Kidney (tissue), 14 donors: ENCODE data around the gene RFLNA. TPM values are rescaled to one million over a fixed set of nuclear protein-coding genes. Genes with fewer than 3 reads are reported as not detected.

Experiments used
- DNase-seq, 5 donors: peaks; one replicate each; pipeline ENCODE4 v3.0.0-alpha.2; 2013 to 2020
- FAIRE-seq: peaks from 2 replicates; lab custom pipeline; 2012; peaks lifted over from hg19 to GRCh38; lab: Jason Lieb, UNC
- H3K27ac ChIP-seq, 2 donors: one replicate each; pipeline ENCODE4 v1.7.0; 2013; ENCODE audit warnings: low read depth in 2 of 2, low read length in 2 of 2, inconsistent platforms in 1 of 2
- H3K27me3 ChIP-seq: one replicate; pipeline ENCODE4 v1.7.1; 2013; ENCODE audit warnings: low read length, inconsistent platforms; ENCODE audit not compliant: control insufficient read depth, insufficient read depth
- H3K36me3 ChIP-seq, 3 donors: one replicate each; pipeline versions ENCODE4 v1.7.0 to v1.7.1; 2013; ENCODE audit warnings: low read length in 3 of 3, control low read depth in 1 of 3, inconsistent platforms in 1 of 3; ENCODE audit not compliant: insufficient read depth in 3 of 3, control insufficient read depth in 2 of 3
- H3K4me1 ChIP-seq, 3 donors: one replicate each; pipeline versions ENCODE4 v1.7.0 to v1.7.1; 2013; ENCODE audit warnings: low read length in 3 of 3, inconsistent platforms in 1 of 3, low read depth in 1 of 3; ENCODE audit not compliant: control insufficient read depth in 2 of 3, insufficient read depth in 2 of 3
- H3K4me3 ChIP-seq, 3 donors: one replicate each; pipeline versions ENCODE4 v1.7.0 to v1.8.1; 2013; ENCODE audit warnings: low read length in 3 of 3, control low read depth in 1 of 3, inconsistent platforms in 1 of 3
- H3K9ac ChIP-seq, 3 donors: one replicate each; pipeline versions ENCODE4 v1.7.0 to v1.7.1; 2013; ENCODE audit warnings: low read length in 3 of 3, control low read depth in 1 of 3, inconsistent platforms in 1 of 3
- H3K9me3 ChIP-seq, 3 donors: one replicate each; pipeline versions ENCODE4 v1.7.0 to v1.7.1; 2013; ENCODE audit warnings: low read length in 3 of 3, control low read depth in 1 of 3, inconsistent platforms in 1 of 3; ENCODE audit not compliant: control insufficient read depth in 2 of 3, insufficient read depth in 1 of 3
- intact Hi-C: fragments of 100-400 bp; cut with DNase I; formaldehyde crosslinking; loops from one replicate; pipeline ENCODE4 v1.11.1; 2022
- polyA plus RNA-seq: library from polyadenylated mRNA; stranded (reverse); fragments of 350-450 nt; fragmentation: Illumina TruSeq; extraction: RNeasy Lipid Tissue Mini Kit (QIAGEN cat#74804); gene quantifications from one replicate; pipeline ENCODE4 v1.2.3, GENCODE V29; 2014; ENCODE audit warnings: low read depth, low replicate concordance; ENCODE audit not compliant: insufficient read depth
- total RNA-seq: library from RNA; stranded (reverse); fragmentation: NEBNext Ultra II Directional; extraction: Animal tissue kit (Norgen Biotek cat#: 25700); gene quantifications from one replicate; pipeline ENCODE4 v1.2.1, GENCODE V29; 2021
- TF ChIP-seq, protein P1 (sequence below): IDR thresholded peaks from 3 replicates; pipeline ENCODE4 v1.5.1; 2012; ENCODE audit warnings: mild to moderate bottlenecking, moderate library complexity, borderline replicate concordance; ENCODE audit not compliant: insufficient read depth; ENCODE audit errors: extremely low read depth
- donor health status: control.
- donor health status: control.
- donor health status: control.
- donor health status: control.
- donor health status: control.
- donor health status: DM: yes; HTN: yes; CAD: no.
- donor health status: Normal renal cell carcinoma (clear cell type).

RFLNA gene
- total and polyA plus RNA-seq, 2 donors from 2014 or later = 0.76 to 0.82 TPM

DNA sequence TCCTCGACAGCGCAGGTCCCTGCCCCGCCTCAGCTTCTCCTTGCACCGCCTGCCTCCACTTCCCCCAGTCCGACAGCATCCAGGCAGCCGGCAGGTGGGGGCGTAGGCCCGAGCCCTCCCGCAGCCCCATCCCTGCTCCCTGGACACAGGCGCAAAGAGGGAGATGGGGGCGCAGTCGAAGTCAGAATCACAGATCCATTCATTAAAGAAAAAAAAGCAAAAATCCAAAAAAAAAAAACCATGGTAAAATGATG lies 41.2 kb downstream of the RFLNA start:
- TF ChIP-seq, protein P1, sequence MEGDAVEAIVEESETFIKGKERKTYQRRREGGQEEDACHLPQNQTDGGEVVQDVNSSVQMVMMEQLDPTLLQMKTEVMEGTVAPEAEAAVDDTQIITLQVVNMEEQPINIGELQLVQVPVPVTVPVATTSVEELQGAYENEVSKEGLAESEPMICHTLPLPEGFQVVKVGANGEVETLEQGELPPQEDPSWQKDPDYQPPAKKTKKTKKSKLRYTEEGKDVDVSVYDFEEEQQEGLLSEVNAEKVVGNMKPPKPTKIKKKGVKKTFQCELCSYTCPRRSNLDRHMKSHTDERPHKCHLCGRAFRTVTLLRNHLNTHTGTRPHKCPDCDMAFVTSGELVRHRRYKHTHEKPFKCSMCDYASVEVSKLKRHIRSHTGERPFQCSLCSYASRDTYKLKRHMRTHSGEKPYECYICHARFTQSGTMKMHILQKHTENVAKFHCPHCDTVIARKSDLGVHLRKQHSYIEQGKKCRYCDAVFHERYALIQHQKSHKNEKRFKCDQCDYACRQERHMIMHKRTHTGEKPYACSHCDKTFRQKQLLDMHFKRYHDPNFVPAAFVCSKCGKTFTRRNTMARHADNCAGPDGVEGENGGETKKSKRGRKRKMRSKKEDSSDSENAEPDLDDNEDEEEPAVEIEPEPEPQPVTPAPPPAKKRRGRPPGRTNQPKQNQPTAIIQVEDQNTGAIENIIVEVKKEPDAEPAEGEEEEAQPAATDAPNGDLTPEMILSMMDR = no peak
- no peak overlapping the region for H3K9ac ChIP-seq
- intact Hi-C loops = loop anchor here (10.0 kb wide), 1 partner anchor 439 kb away; no protein-coding TSS in a partner anchor
- H3K9me3 ChIP-seq = no peaks in the 10 kb centered on the region
- H3K4me3 ChIP-seq = no peak overlapping the region
- no peak overlapping the region for H3K27ac ChIP-seq
- no peaks in the 10 kb centered on the region for H3K27me3 ChIP-seq
- H3K4me1 ChIP-seq = no peaks in the 10 kb centered on the region
- DNase-seq = peak in 1 of 5 donors; percentile 65
- H3K36me3 ChIP-seq = peaks cover 2 to 44% (median 24%) of the 10 kb centered on the region in 3 donors
- no peak for FAIRE-seq

DNA sequence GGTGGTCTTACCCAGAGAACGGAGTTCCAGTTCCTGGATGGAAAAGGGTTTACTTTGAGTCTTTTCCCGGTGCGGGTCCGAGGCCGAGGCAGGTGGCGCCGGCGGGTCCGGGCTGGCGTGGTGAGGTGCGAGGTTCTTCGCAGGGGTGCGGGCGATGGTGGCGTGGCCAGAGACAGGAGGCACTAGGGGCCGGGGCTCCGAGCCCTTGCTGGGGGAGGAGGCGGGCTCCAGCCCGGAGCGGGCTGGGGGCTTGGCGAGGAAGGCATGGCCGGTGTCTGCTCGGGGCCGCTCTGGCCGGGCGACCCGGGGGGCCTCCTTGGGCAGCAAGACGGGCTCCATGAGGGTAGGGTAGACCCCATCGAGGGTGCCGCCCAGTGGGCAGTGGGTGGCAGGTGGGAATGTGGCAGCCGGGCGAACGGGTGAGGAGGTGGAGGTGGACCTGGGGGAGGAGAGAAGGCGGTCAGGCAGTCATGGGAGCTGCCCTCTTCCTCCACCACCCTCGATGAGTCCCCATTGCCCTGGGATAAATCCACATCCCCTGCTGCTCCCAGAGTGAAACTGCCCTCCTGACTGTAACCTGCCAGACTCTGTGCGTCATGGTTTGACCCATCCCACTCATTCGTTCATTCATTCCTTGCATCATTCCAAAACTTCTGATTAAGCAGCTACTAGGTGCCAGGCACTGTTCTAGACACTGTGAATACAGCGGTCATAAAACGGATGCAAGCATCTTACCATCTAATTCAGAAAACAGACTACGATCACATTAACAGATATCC lies 42.0 kb downstream of the RFLNA start:
- no peak overlapping the region for H3K9ac ChIP-seq
- peaks cover 2 to 43% (median 26%) of the 10 kb centered on the region in 3 donors for H3K36me3 ChIP-seq
- H3K27me3 ChIP-seq = no peaks in the 10 kb centered on the region
- FAIRE-seq (no peak), DNase-seq (peak in 1 of 5 donors; percentile 65)
- TF ChIP-seq, protein P1 = no peak
- no peak overlapping the region for H3K4me3 ChIP-seq
- no peak overlapping the region for H3K27ac ChIP-seq
- no peaks in the 10 kb centered on the region for H3K4me1 ChIP-seq
- intact Hi-C loops = loop anchor here (10.0 kb wide), 1 partner anchor 438 kb away; no protein-coding TSS in a partner anchor
- H3K9me3 ChIP-seq = no peaks in the 10 kb centered on the region

DNA sequence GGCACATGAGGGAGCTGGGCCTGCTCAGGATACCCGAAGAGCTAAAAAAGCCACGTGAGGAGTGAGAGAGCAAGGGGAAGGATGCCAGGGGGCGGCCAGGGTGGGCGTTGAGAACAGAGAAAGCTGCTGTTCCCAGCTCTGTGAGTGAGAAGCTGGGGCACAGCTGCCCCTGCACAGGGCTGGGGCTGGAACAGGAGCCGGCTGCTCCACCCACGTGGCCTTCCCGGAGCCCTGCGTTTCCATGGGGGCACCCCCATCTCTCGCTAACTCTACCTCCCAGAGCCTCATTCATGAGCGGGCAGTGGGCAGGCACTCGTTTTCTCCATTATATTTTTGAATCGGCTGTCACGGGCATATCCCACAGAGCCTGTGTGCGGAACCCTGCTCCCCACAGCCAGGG lies 42.7 kb downstream of the RFLNA start:
- H3K4me3 ChIP-seq = no peak overlapping the region
- intact Hi-C loops = loop anchor here (10.0 kb wide), 1 partner anchor 437 kb away; no protein-coding TSS in a partner anchor
- DNase-seq (no peak), FAIRE-seq (no peak)
- no peak overlapping the region for H3K27ac ChIP-seq
- H3K27me3 ChIP-seq = no peaks in the 10 kb centered on the region
- H3K9ac ChIP-seq = no peak overlapping the region
- TF ChIP-seq, protein P1 = no peak
- peaks cover 2 to 39% (median 22%) of the 10 kb centered on the region in 3 donors for H3K36me3 ChIP-seq
- H3K4me1 ChIP-seq = no peaks in the 10 kb centered on the region
- H3K9me3 ChIP-seq = no peaks in the 10 kb centered on the region
